GM18517 (cell line): Measurements from ENCODE around the gene GID8.

Experiments used
- ATAC-seq: cut with Tn5 transposase; IDR thresholded peaks from one replicate; pipeline ENCODE4 v1.9.1; 2021; ENCODE audit warnings: mild to moderate bottlenecking, moderate library complexity; ENCODE audit not compliant: unreplicated experiment

GID8 gene

GRCh38 chr20:62980970-62981369 lies 43.0 kb downstream of the GID8 start:
- ATAC-seq = no peak

- no peak for ATAC-seq
These were observed 44.5 kb downstream of the GID8 start for GRCh38 chr20:62982124-62983075.

- ATAC-seq = no peak
These were observed 45.3 kb downstream of the GID8 start for GRCh38 chr20:62983210-62983609.

DNA sequence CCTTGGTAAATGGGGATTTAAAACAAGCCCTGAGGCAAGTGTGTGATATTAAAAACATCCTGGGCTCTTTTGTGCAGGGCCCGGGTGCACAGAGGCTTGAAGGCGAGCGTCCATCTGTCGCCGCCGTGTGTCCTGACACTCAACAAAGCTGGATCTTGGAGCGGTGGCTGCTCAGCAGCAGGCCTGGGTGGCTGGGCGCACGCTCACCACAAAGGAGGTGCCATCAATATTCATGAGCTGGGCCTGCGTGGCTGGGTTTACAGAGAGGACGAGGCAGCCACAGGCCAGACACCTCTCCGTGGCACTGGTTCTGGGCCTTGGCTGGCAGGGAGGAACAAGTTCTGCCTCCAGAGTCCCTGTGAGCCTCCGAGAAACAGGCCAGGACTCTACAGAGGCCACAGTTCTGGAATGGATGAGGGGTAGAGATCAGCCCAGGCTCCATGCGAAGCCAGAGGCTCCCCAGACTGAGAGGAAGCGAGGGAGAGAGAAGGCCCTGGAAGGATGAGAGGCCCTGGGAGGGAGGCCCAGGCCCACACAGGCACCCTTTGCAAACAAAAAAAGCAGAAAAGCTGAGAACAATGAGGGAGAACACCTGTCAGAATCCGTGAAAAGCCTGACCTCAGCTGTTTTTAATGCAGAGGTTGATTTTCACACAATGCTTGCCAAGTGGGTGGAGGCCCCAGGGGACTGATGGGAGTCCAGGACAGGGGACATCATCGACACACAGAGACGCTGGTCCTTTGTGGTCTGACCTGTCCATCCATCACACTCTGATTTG lies 46.9 kb downstream of the GID8 start:
- ATAC-seq = no peak

- ATAC-seq = no peak
These were observed 47.5 kb downstream of the GID8 start for GRCh38 chr20:62985444-62985778.

DNA sequence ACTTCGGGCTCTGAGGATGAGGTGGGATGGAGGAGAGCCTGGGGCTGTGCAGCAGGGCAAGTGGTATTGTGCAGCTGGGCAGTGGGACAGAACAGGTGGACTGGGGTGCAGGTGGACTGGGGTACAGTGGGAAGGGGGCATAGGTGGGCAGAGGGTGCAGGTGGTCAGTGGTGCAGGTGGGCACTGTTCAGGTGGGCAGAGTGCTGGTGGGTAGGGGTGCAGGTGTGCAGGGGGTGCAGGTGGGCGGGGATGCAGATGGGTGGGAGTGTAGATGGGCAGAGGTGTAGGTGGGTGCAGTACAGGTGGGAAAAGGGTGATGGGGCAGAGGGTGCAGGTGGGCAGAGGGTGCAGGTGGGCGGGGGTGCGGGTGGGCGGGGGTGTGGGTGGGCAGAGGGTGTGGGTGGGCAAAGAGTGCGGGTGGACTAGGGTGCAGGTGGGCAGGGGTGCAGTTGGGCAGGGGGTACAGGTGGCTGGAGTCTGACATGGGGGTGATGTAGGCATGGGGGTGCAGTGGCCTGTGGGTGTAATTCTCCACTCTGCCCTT lies 48.4 kb downstream of the GID8 start:
- ATAC-seq = no peak

DNA sequence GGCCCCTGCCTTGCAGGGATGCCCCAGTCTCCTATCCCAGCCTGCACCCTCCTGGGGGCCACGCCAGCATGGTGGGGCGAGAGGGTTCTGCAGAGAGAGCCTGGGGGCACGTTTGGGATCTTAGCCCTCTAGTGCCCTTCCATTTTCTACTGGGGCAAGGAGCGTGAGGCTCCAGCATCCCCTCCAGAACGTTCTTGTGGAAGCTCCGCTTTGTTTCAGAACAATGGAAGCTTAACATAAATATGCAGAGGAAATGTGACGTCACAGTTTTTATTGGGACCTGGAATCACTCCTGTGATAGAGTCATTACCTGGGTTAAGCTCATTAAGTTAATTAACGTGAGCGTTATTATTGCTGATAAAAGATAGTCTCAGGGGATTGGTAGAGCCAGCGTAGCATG lies 49.2 kb downstream of the GID8 start:
- ATAC-seq = no peak

DNA sequence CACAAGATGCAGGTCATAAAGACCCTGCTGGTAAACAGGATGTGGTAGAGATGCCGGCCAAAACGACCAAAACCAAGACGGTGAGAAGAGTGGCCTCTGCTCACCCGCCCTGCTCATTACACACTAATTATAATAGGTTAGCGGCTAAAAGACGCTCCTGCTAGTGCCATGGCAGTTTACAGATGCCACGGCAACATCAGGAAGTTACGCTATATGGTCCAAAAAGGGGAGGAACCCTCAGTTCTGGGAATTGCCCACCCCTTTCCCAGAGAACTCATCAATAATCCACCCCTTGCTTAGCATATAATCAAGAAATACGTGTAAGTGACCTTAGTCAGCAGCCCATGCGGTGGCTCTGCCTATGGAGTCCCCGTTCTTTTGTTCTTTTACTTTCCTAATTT lies 51.3 kb downstream of the GID8 start:
- ATAC-seq = no peak

DNA sequence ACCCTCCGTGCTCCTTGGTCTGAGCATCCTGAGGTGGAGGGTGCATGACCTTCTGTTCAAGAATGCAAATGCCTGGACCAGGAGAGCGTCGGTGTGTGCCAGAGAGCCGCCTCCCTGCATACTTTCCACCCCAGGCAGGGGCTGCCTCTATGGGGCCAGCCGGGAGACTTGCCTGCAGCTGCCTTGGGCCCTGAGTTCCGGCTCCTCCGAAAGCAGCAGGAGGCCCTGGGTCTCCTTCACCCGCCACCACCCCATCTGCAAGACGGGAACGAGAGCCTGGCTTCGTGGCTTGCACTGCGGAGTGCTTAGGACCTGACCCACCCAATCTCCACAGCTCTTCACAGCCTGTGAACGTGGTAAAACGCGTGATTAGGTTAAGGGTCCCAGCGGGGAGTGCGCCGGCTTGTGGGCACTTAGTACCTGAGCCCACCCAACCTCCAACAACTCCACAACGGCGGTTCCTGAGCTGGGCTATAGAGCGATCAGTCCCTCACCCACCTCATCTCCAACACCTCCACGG lies 52.4 kb downstream of the GID8 start:
- ATAC-seq = no peak

DNA sequence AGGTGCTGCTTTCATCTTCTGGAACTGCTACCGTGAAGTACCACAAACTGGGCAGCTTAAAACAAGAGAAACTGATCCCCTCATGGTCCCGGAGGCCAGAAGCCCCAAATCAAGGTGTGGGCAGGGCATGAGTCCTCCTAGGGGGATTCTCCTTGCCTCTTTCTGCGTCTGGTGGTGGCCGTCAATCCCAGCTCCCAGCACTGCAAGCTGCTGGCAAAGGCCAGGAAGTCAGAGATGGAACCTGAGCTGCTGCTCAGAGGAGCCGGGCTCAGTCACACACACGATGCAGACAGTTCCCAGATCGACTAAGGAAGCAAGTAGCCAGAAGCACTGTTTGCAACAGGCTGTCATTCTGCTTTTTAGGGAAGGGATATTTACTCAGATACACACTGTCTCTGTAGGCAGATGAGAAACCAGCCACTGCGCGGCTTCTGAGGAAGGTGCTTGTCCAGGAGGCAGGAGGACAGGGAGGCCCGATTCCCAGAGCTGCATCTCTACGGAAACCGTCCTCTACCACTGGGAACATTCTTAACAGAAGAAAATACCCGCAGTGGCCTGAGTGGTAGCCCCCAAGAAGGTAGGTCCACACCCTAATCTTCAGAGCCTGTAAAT lies 53.4 kb downstream of the GID8 start:
- ATAC-seq = no peak

DNA sequence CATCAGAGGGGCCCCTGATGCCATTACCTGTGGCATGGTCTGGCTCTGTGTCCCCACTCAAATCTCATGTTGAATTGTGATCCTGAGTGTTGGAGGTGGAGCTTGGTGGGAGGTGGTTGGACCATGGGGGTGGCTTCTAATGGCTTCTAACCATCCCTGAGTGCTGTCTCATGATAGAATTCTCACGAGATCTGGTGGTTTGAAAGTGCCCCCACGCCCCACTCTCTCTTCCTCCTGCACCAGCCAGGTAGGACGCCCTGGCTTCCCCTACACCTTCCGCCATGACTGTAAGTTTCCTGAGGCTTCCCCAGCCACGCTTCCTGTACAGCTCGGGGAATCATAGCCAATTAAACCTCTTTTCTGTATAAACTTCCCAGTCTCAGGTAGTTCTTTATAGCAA lies 53.9 kb downstream of the GID8 start:
- ATAC-seq = no peak

DNA sequence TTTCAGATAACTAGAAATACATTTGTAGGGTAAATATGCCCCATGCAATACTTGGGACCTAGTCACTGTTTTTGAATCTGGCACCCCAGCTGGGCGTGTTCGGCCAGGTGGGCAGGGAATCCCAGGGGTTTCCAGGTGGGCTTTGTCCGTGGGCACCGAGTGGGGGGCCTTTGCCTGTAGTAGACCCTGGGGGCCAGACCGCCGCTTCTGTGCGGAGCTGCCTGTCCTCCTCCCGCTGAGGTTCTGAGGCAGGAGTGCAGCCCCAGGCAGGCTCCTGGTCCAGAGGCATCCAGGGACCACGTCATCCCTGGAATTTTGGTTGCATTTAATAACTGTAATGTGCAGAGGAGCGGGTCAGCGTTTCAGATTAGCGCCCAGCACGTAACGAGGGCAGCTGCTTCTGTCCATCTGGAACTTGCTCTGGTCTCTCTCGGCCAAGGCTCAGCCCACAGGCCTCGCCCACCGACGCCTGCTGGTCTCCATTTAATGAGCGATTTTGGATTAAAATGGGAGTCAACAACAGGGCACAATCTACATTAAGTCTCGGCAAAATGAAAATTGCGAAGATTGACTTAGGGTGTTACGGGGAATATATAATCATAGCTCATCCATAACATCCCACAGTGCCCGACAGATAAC lies 56.0 kb downstream of the GID8 start:
- no peak for ATAC-seq

DNA sequence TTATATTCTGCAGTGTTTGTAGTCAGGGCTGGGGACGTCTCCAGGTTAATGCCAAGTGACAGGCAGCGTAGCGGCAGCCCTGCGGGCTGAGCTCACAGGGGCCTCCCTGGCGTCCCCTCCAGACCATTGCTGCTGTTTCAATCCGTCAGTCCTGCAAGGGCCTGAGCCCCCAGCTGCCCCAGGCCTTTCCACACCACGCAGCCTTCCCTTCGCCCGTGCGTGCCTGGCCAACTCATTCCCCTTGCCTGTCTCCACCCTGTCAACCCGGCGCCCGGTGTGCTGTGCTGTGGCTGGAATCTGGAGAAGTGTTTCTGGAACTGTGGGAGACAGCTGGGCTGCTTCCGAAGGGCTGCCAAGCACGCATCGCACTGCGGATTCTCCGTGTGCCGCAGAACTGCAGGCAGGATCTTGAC lies 56.9 kb downstream of the GID8 start:
- no peak for ATAC-seq

DNA sequence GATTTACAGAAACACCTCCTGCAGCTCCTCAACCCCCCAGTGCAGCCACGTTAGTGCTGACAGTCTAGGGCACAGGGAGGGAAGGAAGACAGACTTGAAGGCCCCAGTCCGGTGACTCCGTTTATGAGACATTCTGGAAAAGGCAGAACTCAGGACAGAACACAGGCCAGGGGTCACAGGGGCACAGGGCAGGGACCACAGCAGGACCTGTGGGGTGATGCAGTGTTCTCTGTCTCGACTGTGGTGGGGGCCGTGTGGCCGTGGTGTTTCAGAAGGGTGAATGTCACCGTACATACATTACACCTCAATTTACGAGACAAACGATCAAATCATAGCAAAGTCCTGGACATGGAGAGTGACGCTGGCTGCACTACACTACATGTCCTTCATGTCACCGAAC lies 57.5 kb downstream of the GID8 start:
- ATAC-seq = no peak

GRCh38 chr20:62995898-62996595 lies 58.1 kb downstream of the GID8 start:
- no peak for ATAC-seq

- ATAC-seq = no peak
These were observed 58.6 kb downstream of the GID8 start for GRCh38 chr20:62996596-62996982.

GRCh38 chr20:62997417-62998035 lies 59.6 kb downstream of the GID8 start:
- ATAC-seq = no peak
